Measurements from ENCODE around the gene RARB.

Gene RARB

GRCh38 chr3:25594007-25594502, 166.0 kb downstream of the RARB start:
- H3K9me3 ChIP-seq (ENCODE audit: low read length): no peaks in the 10 kb centered on the region
- no peak overlapping the region for H2AFZ ChIP-seq (ENCODE audit: low read length)
- H3K4me1 ChIP-seq (ENCODE audit: insufficient read depth, low read length, severe bottlenecking): no peaks in the 10 kb centered on the region
- peaks cover 33% of the 10 kb centered on the region for H3K36me3 ChIP-seq (ENCODE audit: insufficient read depth, low read length)
- no peaks in the 10 kb centered on the region for H4K20me1 ChIP-seq (ENCODE audit: insufficient read depth, low read length)
- H3K4me3 ChIP-seq (ENCODE audit: low read depth, low read length, poor library complexity, severe bottlenecking): no peak overlapping the region
- no peak overlapping the region for H3K4me2 ChIP-seq (ENCODE audit: low read length)
- H3F3A ChIP-seq (ENCODE audit: insufficient read depth, low read length): no peaks in the 10 kb centered on the region
- no peak overlapping the region for H3K9ac ChIP-seq (ENCODE audit: low read length)
- no peak for TF ChIP-seq EZH2 (IDR thresholded peaks at IDR 0.05; ENCODE audit: borderline replicate concordance, low read length)
- peak; percentile 72 for TF ChIP-seq CTCF (IDR thresholded peaks at IDR 0.05; ENCODE audit: low read length)
- no peaks in the 10 kb centered on the region for H3K9me2 ChIP-seq (ENCODE audit: low read depth, low read length)
- H3K79me2 ChIP-seq (ENCODE audit: insufficient read depth, low read length): no peaks in the 10 kb centered on the region
- H3K27me3 ChIP-seq (ENCODE audit: insufficient read depth, low read length): no peaks in the 10 kb centered on the region
- no peak overlapping the region for H3K27ac ChIP-seq (ENCODE audit: low read depth, low read length, poor library complexity, severe bottlenecking)

- Histone ChIP-seq H3K27me3 (ENCODE audit: insufficient read depth, low read length) (no peaks in the 10 kb centered on the region), H3K9me3 (ENCODE audit: low read length) (no peaks in the 10 kb centered on the region), H3K4me3 (ENCODE audit: low read depth, low read length, poor library complexity, severe bottlenecking) (no peak overlapping the region), H3K9ac (ENCODE audit: low read length) (no peak overlapping the region), H3K9me2 (ENCODE audit: low read depth, low read length) (no peaks in the 10 kb centered on the region), H4K20me1 (ENCODE audit: insufficient read depth, low read length) (no peaks in the 10 kb centered on the region), H3F3A (ENCODE audit: insufficient read depth, low read length) (no peaks in the 10 kb centered on the region), H3K27ac (ENCODE audit: low read depth, low read length, poor library complexity, severe bottlenecking) (no peak overlapping the region), H3K4me1 (ENCODE audit: insufficient read depth, low read length, severe bottlenecking) (no peaks in the 10 kb centered on the region), H3K36me3 (ENCODE audit: insufficient read depth, low read length) (peaks cover 64% of the 10 kb centered on the region), H3K4me2 (ENCODE audit: low read length) (no peak overlapping the region), H2AFZ (ENCODE audit: low read length) (no peak overlapping the region), H3K79me2 (ENCODE audit: insufficient read depth, low read length) (no peaks in the 10 kb centered on the region)
- TF ChIP-seq EZH2 (IDR thresholded peaks at IDR 0.05; ENCODE audit: borderline replicate concordance, low read length): no peak
- no peak for TF ChIP-seq CTCF (IDR thresholded peaks at IDR 0.05; ENCODE audit: low read length)
Measured at GRCh38 chr3:25597535-25598101, 169.6 kb downstream of the RARB start.

- no peak overlapping the region for H3K9ac ChIP-seq (ENCODE audit: low read length)
- no peak overlapping the region for H3K27ac ChIP-seq (ENCODE audit: low read depth, low read length, poor library complexity, severe bottlenecking)
- no peaks in the 10 kb centered on the region for H3K4me1 ChIP-seq (ENCODE audit: insufficient read depth, low read length, severe bottlenecking)
- no peaks in the 10 kb centered on the region for H3K9me3 ChIP-seq (ENCODE audit: low read length)
- no peaks in the 10 kb centered on the region for H3K9me2 ChIP-seq (ENCODE audit: low read depth, low read length)
- H3K36me3 ChIP-seq (ENCODE audit: insufficient read depth, low read length): peaks cover 89% of the 10 kb centered on the region
- no peaks in the 10 kb centered on the region for H3K79me2 ChIP-seq (ENCODE audit: insufficient read depth, low read length)
- no peaks in the 10 kb centered on the region for H3F3A ChIP-seq (ENCODE audit: insufficient read depth, low read length)
- no peaks in the 10 kb centered on the region for H3K27me3 ChIP-seq (ENCODE audit: insufficient read depth, low read length)
- H2AFZ ChIP-seq (ENCODE audit: low read length): no peak overlapping the region
- no peak overlapping the region for H3K4me2 ChIP-seq (ENCODE audit: low read length)
- H3K4me3 ChIP-seq (ENCODE audit: low read depth, low read length, poor library complexity, severe bottlenecking): no peak overlapping the region
- H4K20me1 ChIP-seq (ENCODE audit: insufficient read depth, low read length): no peaks in the 10 kb centered on the region
- no peak for TF ChIP-seq CTCF (IDR thresholded peaks at IDR 0.05; ENCODE audit: low read length)
- no peak for TF ChIP-seq EZH2 (IDR thresholded peaks at IDR 0.05; ENCODE audit: borderline replicate concordance, low read length)
Measured at GRCh38 chr3:25603703-25604102, 175.6 kb downstream of the RARB start.
